NB4 (cell line): Measurements from ENCODE around the gene CDRT4.

Source experiments
- CTCF ChIP-seq: IDR thresholded peaks from one replicate; pipeline ENCODE4 v1.5.1; 2012; ENCODE audit warnings: low read depth, low read length
- MYC ChIP-seq: IDR thresholded peaks from 2 replicates; pipeline ENCODE4 v1.6.1; 2011; ENCODE audit warnings: low read depth, low read length
- POLR2A ChIP-seq: IDR thresholded peaks from 2 replicates; pipeline ENCODE4 v1.6.1; 2011; ENCODE audit warnings: mild to moderate bottlenecking; ENCODE audit not compliant: insufficient read length; ENCODE audit errors: extremely low read depth

- TF ChIP-seq MYC (no peak), POLR2A (no peak), CTCF (no peak)
Measured at GRCh38 chr17:15465045-15465701, 2.2 kb downstream of the CDRT4 start.
